GM18502 (cell line): ENCODE measurements around the gene COPS8.

Experiments
- ATAC-seq: cut with Tn5 transposase; IDR thresholded peaks from one replicate; pipeline ENCODE4 v1.9.1; 2021; ENCODE audit warnings: mild to moderate bottlenecking; ENCODE audit not compliant: unreplicated experiment, poor library complexity

The COPS8 gene

DNA sequence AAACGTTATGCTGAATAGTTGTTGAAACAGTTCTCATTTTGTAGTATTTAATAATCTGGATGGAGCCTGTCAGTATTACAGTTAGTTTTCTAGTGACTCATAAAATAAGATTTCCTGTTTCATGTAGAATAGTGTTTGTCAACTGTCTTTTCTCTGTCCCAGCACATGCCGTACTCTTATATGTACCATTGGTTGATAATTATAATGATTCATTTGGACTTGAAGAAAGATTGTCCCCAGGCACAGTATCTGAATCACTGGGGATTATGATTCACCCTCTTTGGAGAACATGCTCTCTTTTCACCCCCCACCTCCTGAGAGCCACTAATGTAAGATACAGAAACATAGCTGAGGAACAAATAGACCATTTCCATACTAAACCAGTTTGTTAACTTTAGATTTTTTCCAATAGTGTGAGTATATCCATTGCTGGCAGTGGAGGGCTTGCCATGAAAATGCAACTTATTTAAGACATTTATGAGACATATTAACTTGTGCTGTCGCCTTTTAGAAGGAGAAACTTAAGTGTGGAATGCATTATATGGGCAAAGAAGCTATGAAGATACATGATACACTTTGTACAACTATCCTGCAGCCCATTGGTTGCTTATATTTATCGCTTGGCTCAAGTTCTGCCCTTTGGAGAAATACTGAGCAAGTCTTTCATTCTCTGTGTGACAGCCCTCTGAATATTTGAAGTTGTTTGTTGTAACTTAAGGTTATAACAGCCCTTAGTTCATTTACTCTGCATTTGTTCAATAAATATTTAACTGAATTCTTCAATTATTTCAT lies 12.4 kb downstream of the COPS8 start:
- ATAC-seq: no peak

DNA sequence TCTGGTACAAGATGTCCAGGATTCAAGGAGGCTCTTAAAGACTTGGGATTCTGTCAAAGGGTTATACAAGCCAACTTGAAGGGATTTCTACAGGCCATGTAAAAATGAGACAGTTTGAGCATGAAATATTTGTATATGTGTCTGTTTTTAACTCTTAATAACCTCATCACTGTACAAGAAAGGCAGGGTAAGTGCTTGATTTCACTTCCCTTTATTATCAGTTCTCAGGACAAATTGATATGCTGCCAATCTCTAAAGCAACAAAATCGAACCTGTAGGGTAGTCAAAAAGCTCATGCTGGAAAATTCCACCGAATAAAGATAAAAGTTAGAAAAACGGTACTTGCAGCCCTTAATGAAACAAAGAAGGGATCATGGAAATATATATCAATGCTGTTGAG lies 14.1 kb downstream of the COPS8 start:
- no peak for ATAC-seq

DNA sequence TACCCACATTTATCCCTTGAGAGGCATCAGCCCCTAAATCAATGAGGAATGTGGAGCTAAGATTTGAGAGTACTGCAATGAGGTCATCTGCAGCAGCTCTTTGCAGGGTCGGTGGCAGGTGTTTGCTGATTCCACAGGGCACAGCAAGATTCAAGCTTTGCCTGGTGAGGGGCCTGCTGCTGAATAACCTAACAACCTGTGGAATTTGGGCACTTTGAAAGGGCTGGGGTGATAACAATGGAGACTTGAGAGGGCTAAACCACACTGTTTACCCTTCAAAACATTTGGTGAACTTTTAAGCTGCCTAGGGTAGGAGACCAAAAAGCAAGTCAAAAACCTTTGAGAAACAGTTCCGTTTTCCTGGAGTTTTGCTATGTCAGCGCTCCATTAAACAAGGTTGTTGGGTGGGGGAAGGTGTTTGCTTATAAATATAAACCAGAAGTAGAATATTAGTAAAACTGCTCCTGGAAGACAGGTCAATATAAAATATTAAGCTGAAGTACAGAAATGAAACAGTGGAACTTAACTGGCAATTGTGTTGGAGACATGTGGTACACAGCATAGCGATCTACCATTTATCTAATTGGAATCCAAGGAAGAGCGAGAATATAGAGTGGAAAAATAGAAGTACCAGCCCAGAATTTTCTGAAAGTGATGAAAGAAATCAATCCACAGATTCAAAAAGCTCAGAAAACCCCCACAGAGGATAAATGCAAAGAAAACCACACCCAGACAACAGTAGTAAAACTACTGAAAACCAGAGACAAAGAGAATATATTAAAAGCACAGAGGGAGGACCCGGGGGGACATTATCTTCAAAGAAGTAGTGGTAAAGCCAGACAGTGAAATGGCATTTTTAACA lies 15.7 kb downstream of the COPS8 start:
- ATAC-seq: no peak

DNA sequence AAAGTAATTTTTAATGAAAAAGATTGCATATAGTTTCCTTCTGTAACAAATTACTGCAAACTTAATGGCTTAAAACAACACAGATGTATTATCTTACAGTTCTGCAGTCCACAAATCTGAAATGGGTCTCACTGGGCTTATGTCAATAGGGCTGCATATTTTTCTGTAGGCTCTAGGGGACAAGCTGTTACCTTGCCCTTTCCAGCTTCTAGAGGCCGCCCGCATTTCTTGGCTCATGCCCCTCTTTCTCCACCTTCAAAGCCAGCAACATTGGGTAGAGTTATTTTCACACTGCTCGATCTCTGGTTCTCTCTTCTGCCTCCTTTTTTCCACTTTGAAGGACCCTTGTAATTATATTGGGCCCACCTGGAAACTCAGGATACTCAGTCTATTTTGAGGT lies 16.7 kb downstream of the COPS8 start:
- no peak for ATAC-seq

DNA sequence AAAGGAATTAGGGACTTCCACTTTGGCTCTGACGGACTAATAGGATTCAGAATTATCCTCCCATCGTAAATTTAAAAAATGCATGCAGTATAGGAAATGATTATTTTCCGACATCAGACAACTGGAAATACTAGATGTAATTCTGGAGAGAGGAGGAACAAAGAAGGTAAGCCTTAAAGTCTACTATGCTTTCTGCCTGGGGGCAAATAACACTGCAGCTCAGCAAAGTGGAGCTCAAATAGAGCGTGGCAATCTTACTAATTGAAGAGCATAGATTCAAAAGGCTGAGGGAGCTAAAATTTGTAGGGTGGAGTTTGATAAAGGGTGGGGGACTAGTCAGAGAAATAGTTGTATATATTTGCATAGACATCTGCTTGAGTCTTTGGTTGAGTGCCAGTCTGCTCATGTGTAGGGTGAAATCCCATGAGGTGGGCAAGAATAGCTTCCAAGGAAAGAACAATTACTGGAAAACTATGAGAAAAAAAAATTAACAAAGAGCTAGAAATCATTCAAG lies 23.8 kb downstream of the COPS8 start:
- no peak for ATAC-seq

DNA sequence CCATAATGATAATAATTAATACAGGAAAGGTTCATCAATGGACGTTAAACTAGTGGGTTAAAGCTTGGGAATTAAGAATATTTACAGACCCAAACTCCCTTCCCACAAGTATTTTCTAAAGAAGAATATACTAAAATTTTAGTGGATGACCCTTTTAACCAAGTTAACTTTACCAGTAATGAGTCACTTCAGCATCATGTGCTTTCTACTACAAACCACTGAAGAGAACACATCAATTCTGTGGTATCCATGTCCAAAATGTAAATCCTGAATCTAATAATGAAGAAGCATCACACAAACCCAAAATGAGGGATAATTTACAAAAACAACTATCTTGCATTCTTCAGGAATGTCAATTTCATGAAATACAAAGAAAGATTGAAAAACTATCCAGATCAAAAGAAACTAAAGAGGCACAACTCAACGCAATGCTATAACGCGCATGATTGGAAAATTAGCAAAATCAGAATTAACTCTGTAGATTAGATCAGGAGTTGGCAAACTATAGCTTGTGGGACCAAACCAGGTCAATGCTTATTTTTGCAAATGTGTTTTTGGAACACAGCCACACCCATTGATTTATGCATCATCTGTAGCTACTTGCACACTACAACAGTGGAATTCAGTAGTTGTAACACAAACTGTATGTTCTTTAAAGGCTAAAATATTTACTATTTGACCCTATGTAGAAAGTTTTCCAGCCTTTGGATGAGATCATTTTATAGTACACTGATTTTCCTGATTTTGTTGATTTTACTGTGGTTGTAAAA lies 27.5 kb downstream of the COPS8 start:
- ATAC-seq: no peak

DNA sequence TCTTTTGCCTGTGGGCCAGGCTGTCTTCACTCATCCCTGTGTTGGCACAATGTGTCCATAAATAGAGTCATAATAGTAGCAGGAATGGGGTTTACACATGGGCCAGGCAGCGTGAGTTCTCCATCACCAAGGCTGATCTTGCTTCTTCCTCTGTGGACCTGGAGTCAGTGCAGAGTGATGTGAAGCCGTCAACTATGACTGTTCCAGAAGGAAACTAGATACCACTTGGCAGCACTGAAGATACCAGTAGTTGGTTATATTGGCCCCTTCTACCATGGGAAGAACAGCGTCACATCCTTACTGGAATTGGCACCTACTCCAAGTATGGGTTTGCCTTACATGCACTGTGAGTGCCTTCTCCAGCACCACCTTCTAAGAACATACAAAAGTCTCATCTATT lies 30.2 kb downstream of the COPS8 start:
- no peak for ATAC-seq

DNA sequence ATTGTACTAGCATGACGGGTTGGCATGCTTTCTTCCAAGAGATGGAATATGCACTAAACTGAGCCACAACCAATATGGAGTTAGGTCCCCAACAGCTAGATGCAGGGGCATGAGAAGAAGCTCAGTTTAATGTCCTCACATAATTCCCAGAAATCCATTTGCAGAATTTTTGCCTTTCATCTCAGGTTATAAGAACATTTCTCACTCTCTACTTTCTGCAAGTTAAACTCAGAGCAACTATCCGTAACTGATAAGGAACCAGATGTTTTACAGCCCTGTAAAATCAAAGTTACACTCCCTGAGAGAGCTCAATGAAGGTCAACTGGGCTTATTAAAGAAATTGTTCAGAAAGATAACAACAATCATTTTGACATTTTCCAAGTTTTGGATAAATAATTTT lies 30.7 kb downstream of the COPS8 start:
- ATAC-seq: no peak

DNA sequence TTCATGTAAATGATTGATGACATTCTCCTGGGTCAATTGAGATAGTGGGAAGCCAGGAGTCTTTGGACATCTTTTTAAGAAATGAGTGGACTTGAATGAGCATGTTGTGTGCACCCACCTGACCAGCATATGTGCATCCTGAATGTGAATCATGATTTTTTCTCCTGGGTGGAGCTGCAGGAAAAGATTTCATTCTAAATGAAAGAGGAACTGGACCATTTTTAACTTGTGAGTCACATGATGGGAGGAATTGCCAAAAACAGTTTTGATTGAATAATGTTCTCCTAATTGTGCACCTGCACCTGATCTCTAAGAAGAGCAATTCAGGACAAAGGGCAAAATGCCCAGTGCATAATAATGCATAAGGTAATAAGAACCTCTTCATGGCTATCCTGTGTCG lies 32.3 kb downstream of the COPS8 start:
- ATAC-seq: no peak

DNA sequence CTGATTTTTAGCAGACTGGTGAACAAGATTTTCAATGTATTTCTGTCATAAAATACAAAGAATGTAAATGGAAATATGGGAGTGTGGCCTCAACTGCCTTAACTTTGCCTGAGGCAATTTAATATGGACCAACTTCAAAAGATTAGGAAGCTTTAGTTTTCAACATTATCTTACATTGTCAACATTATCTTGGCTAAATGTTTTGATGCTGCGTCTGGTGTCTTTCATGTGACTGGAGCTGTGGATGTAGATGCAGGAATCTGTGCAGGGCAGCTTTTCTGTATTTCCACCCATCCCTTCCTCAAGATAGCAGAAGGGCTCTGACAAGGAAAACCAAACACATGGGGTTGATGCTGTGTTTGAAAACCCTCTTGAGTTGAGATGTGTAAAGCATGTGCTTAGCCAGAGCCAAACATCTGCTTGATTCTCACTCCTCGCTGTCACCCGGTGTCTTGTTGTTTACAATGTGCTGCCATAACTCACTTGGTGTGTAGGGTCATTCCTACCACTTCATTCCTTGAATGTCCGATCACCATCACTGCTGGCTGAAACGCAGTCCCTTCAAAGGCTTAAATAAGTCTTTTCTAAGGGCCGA lies 33.0 kb downstream of the COPS8 start:
- ATAC-seq: no peak

DNA sequence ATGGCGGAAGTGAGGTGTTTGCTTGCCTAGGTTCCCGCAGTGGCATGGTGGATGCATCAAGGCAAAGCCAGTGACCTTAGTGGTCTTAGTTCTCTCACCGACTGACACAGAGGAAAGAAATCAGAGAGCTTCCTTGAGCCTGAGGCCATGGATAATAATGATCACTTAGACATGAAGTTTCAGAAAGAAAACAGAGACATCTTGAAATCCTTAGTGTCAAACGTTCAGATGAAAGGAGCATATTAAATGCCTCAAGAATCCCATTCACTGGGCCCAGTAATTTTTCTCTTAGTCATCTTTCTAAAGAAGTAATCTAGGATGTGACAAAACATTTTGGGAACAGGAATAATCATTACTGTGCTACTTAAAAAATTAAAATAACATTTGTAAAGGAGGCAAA lies 35.2 kb downstream of the COPS8 start:
- no peak for ATAC-seq

DNA sequence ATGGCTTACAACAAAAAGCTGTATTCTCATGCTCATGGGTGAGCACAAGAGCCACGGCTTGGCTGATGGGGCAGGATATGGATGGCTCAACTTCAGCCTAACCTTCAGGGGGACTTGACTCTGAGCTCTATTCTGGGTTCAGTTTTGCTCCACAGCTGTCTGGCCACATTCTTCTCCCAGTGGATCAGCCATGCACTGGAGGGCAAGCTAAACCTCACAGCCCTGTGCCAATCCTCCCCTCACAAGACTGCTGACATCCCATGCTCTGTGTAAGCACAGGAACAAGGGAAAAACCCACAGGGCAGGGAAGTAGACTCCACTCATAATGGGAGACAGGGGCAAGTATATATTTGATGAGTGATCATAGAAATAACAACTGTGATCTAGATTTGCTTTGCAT lies 35.6 kb downstream of the COPS8 start:
- ATAC-seq: no peak

DNA sequence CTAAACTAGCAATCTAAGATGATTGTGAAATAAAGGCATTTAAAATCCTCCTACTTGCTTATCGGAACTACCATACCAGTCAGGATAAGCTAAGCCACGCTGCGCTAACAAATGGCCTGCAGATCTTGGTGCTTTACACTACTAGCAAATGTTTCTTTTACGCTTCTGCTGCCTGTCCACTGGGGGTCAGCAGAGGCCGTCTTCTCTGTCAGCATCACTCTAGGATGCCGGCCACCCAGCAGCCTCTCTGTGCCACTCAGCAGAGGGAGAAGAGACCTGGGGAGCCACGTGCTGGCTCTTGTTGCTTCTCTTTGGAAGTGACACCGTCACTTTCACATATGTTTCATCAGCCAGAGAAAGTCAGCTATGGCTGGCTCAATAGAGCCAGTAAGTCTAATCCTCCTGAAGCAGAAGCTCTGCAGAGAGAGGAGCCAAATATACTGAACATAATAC lies 36.6 kb downstream of the COPS8 start:
- peak; percentile 42 for ATAC-seq

DNA sequence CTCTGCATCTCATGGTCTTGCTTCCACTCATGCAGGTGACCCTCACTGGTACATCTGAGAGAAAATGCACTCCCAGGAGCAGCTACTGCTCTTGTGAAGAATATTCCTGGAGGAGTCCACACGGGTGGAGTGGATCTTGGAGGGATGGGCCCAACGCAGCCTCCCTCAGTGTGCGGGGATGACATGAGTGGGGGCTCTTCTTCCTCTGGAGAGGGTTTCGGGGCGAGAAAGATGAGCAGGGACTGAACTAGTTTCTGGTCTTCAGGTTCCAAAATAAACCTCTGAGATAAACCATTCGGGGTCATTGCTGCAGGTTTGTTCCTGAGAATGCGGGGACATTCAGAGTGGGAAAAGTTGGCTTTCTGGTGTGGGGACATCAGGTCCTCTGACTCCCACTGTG lies 39.1 kb downstream of the COPS8 start:
- no peak for ATAC-seq

DNA sequence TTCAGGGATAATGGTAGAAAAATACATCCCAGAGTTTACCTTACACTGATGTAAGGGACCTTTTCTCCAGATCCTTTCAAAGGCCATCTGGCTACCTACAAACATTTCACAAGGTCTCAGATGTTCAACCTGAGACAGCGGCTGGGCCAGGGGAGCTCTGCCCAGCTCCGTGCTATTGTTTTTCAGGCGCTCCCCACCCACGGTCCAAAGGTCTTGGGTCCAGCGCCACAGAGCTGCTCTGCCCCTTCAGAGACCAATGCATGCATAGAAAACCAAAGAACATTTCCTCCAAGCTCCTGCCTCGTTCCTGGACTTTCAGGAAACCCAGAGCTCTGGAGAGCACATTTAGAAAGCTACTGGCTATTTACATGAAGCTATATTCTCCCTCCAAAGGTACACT lies 40.3 kb downstream of the COPS8 start:
- ATAC-seq: no peak

DNA sequence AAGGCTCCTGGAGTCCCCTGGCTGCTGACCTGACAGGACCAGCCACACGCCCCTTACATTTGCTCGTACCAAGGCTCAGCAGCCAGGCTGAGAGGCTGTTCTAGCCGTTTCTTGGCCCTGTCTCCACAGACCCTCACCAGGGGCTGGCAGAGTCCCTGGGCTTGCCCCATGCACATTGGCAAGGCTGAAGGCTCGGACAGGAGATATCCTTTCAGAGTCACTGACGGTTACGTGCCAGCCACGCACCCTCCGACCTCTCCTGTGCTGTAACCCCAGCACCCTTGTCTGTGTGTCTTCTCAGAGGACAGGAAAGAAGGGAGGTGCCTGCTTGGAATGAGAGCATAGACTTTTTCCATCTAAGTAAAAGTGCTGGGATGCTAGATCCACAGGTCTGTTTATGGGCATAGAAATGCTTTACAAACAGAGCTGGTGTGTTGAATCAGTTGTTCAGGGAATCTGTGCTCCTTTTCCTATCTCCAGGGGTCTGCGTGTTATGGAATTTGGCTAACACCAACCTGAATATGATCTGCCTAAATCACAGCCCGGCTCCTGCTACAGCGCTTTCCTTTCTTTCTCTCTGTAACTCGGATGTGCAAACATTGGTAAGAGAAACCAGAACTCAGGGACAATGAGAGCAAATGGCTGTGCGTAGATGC lies 41.0 kb downstream of the COPS8 start:
- ATAC-seq: no peak

DNA sequence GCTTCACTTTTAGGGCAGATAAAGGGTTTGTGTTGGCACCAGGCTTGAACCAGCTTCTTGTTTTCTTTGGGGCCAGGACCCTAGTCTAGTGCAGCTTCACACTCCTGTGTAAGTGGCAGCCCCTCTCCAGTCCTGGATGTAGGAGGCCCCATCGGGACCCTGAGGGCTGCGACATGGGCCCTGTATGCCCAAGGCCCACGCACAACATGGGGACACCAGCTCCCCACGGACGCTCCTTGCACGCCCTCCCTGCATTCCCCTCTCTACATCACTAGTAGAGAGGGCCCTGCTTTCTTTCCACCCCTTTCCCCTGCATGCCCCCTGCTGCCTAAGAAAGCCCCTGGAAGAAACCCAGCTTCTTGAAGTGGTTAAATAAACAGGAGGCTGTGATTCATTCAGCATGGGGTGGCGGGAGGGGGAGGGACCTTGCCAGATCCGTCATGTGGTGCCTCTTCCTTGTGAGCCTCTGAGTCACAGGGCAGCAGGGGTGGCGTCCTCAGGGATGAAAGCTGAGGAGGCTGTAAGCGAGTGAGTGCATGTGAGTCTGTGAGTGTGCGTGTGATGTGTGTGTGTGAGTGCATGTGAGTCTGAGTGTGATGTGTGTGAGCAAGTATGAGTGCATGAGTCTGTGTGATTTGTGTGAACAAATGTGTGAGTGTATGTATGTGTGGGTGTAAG lies 42.5 kb downstream of the COPS8 start:
- ATAC-seq: no peak

DNA sequence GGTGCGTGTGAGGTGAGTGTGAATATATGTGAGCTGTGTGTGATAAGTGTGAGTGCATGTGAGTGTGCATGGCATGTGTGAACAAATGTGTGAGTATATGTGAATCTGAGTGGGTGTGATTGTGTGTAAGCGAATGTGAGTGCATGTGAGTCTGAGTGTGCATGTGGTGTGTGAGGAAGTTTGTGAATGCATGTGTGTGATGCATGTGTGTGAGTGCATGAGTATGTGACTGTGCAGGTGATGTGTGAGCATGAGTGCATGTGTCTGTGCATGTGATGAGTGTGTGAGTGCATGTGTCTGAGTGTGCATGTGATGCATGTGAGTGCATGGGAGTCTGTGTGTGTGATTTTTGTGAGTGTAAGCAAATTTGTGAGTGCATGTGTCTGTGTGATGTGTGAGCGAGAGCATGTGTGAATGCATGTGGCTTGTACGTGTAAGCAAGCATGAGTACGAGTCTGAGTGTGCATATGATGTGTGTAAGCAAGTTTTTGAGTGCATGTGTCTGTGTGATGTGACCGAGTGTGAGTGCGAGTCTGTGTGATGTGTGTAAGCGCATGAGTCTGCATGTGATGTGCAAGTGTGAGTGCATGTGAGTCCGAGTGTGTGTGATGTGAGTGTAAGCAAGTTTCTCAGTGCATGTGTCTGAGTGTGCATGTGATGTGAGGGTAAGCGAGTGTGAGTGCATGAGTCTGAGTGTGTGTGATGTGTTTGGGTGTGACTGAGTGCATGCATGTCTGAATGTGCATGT lies 43.3 kb downstream of the COPS8 start:
- no peak for ATAC-seq
